GM12878 (cell line): Measurements from ENCODE around the gene TMCC2.

ENCODE experiments used
- CHD4 ChIP-seq: fragments of 200-600 bp; sonication (generic); IDR thresholded peaks from 2 replicates; pipeline ENCODE4 v1.6.1; 2016; ENCODE audit warnings: mild to moderate bottlenecking
- EED ChIP-seq: sonication (generic); IDR thresholded peaks from 2 replicates; pipeline ENCODE4 v1.6.1; 2016; ENCODE audit warnings: antibody characterized with exemption, low read depth
- RFX5 ChIP-seq: IDR thresholded peaks from 2 replicates; pipeline ENCODE4 v1.6.1; 2011; ENCODE audit warnings: low read depth, low read length, improper control_type of control experiment
- SIX5 ChIP-seq: IDR thresholded peaks from 2 replicates; pipeline ENCODE4 v1.6.1; 2011; ENCODE audit warnings: mild to moderate bottlenecking, low read depth, low read length, moderate library complexity; ENCODE audit not compliant: severe bottlenecking
- ZBED1 ChIP-seq: IDR thresholded peaks from 2 replicates; pipeline ENCODE4 v1.6.1; 2016; ENCODE audit warnings: borderline replicate concordance
- TF ChIP-seq, protein P1 (sequence below), 3 experiments: IDR thresholded peaks in 2 of 3; conservative IDR thresholded peaks in 1 of 3; 2 replicates each; pipeline ENCODE4 v1.5.1; 2011; ENCODE audit warnings: low read depth in 3 of 3, low read length in 3 of 3, mild to moderate bottlenecking in 3 of 3, control low read depth in 2 of 3, moderate library complexity in 2 of 3, inconsistent platforms in 1 of 3, mixed read lengths in 1 of 3; ENCODE audit not compliant: control insufficient read depth in 2 of 3, insufficient read depth in 1 of 3; ENCODE audit errors: extremely low read depth in 1 of 3
- TF ChIP-seq, protein P2 (sequence below): IDR thresholded peaks from 2 replicates; pipeline ENCODE4 v1.6.1; 2011; ENCODE audit warnings: low read depth, mild to moderate bottlenecking, low read length, moderate library complexity, borderline replicate concordance; ENCODE audit errors: extremely low read depth

DNA sequence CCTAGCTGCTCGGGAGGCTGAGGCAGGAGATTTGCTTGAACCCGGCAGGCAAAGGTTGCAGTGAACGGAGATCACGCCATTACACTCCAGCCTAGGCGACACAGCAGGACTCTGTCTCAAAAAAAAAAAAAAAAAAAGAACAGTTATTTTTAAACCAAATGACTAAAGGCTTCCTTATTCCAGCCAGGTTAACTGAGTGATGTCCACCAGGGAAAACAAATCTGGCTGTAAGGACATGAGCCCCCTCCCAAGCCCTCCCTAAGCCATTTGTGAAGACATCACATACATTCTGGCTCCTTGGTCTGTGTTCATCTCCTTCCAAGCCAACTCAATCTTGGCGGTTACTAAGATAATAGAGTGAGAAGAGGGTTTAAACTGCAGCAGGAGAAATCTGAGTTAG lies 8.2 kb downstream of the TMCC2 start:
- TF ChIP-seq, protein P1, sequence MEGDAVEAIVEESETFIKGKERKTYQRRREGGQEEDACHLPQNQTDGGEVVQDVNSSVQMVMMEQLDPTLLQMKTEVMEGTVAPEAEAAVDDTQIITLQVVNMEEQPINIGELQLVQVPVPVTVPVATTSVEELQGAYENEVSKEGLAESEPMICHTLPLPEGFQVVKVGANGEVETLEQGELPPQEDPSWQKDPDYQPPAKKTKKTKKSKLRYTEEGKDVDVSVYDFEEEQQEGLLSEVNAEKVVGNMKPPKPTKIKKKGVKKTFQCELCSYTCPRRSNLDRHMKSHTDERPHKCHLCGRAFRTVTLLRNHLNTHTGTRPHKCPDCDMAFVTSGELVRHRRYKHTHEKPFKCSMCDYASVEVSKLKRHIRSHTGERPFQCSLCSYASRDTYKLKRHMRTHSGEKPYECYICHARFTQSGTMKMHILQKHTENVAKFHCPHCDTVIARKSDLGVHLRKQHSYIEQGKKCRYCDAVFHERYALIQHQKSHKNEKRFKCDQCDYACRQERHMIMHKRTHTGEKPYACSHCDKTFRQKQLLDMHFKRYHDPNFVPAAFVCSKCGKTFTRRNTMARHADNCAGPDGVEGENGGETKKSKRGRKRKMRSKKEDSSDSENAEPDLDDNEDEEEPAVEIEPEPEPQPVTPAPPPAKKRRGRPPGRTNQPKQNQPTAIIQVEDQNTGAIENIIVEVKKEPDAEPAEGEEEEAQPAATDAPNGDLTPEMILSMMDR (IDR thresholded peaks at IDR 0.05 in 2 of 3, conservative IDR thresholded peaks at IDR 0.05 in 1 of 3; ENCODE audit: control insufficient read depth in 2 of 3, extremely low read depth in 1 of 3, insufficient read depth in 1 of 3, low read depth in 3 of 3, low read length in 3 of 3), result no peak
- TF ChIP-seq EED (no peak), SIX5 (no peak), RFX5 (no peak), CHD4 (no peak), ZBED1 (no peak)
- TF ChIP-seq, protein P2, sequence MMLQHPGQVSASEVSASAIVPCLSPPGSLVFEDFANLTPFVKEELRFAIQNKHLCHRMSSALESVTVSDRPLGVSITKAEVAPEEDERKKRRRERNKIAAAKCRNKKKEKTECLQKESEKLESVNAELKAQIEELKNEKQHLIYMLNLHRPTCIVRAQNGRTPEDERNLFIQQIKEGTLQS, result no peak
